Naive thymus-derived CD8-positive, alpha-beta T cell (primary cell): ENCODE results near the gene ATAD3B. TPM values are rescaled to one million over a fixed set of nuclear protein-coding genes. Genes with fewer than 3 reads are reported as not detected.
A peak's percentile ranks its signal among the peaks of the same experiment; 100 is the strongest.
"Not testable (repeated sequence)": the region's sequence is repeated elsewhere in the genome, so short reads cannot be mapped to it uniquely, and the experiment has no call there.

ENCODE experiments used
- ATAC-seq, 2 donors: fragments of 150-1000 bp; cut with Tn5 transposase in 1 of 2; sonication (Bioruptor Pico), chemical (Tn5 transposase) in 1 of 2; 1 replicate in 1 of 2; 2 replicates in 1 of 2; pipeline ENCODE4 v1.10.0; 2021; ENCODE audit warnings: mild to moderate bottlenecking in 2 of 2, moderate library complexity in 2 of 2
- POLR2A ChIA-PET: fragments of 350-600 bp; sonication (Branson Sonifier 250); formaldehyde crosslinking; loops from one replicate; lab custom pipeline; 2021; ENCODE audit warnings: antibody characterized with exemption; lab: Charles Lee
- DNase-seq, 10 donors: peaks; one replicate each; pipeline versions ENCODE4 v3.0.0 to v3.0.0-alpha.2; 2020 to 2022
- H3K27ac Mint-ChIP-seq, 10 donors: one replicate each; pipeline ENCODE4 v1.8.0; 2020 to 2022; ENCODE audit warnings: mild to moderate bottlenecking in 10 of 10, mixed read lengths in 10 of 10, moderate library complexity in 4 of 10, inconsistent platforms in 1 of 10
- H3K27me3 Mint-ChIP-seq, 5 donors: one replicate each; pipeline ENCODE4 v1.8.0; 2021 to 2022; ENCODE audit warnings: mixed read lengths in 5 of 5
- H3K36me3 Mint-ChIP-seq, 3 donors: one replicate each; pipeline ENCODE4 v1.8.0; 2020 to 2022; ENCODE audit warnings: mixed read lengths in 3 of 3, mild to moderate bottlenecking in 2 of 3, inconsistent platforms in 1 of 3
- H3K4me1 Mint-ChIP-seq, 4 donors: one replicate each; pipeline ENCODE4 v1.8.0; 2021 to 2022; ENCODE audit warnings: mixed read lengths in 4 of 4
- H3K4me3 Mint-ChIP-seq, 10 donors: one replicate each; pipeline ENCODE4 v1.8.0; 2020 to 2022; ENCODE audit warnings: mild to moderate bottlenecking in 10 of 10, mixed read lengths in 10 of 10, moderate library complexity in 6 of 10, inconsistent platforms in 1 of 10
- H3K9me3 Mint-ChIP-seq, 9 donors: one replicate each; pipeline ENCODE4 v1.8.0; 2020 to 2022; ENCODE audit warnings: mixed read lengths in 9 of 9, mild to moderate bottlenecking in 3 of 9, inconsistent platforms in 1 of 9, moderate library complexity in 1 of 9
- polyA plus RNA-seq, 3 donors: library from polyadenylated mRNA; unstranded; fragments of 300-500 nt; fragmentation: Illumina TruSeq; gene quantifications; one replicate each; pipeline ENCODE4 v1.2.3, GENCODE V29; 2021
- total RNA-seq, 8 experiments: library from RNA in 2 of 8; stranded (reverse) in 2 of 8; gene quantifications; one replicate each; pipeline ENCODE4 v1.2.3 and lab custom pipeline; 2021 to 2026

ATAD3B gene
- total and polyA plus RNA-seq, 5 experiments from 2014 or later: 2.4 to 50.9 (median 5.6) TPM

- H3K36me3 Mint-ChIP-seq: peaks cover 10 to 57% (median 30%) of the 10 kb centered on the region in 3 donors
- no peak overlapping the region for H3K4me3 Mint-ChIP-seq
- POLR2A ChIA-PET: interaction anchor here (0.6 kb wide), 1 partner anchor 166 kb away, joined by 4 read pairs; no protein-coding TSS in a partner anchor
- peak overlapping the region in 1 of 10 donors; percentile 59 for H3K27ac Mint-ChIP-seq
- DNase-seq (no peak), ATAC-seq (no peak)
- no peaks in the 10 kb centered on the region for H3K4me1 Mint-ChIP-seq
- no peaks in the 10 kb centered on the region for H3K27me3 Mint-ChIP-seq
- H3K9me3 Mint-ChIP-seq: peaks cover 0 to 13% (median 7%) of the 10 kb centered on the region in 9 donors
Measured at GRCh38 chr1:1491601-1492000, 20.0 kb downstream of the ATAD3B start.

GRCh38 chr1:1494311-1494710 lies 22.7 kb downstream of the ATAD3B start:
- H3K27ac Mint-ChIP-seq, H3K4me3 Mint-ChIP-seq, DNase-seq, POLR2A ChIA-PET, H3K4me1 Mint-ChIP-seq, H3K27me3 Mint-ChIP-seq, ATAC-seq: not testable (repeated sequence)
- Mint-ChIP-seq H3K36me3 (peaks cover 10 to 45% (median 28%) of the 10 kb centered on the region in 3 donors), H3K9me3 (peaks cover 0 to 13% (median 7%) of the 10 kb centered on the region in 9 donors)

- Mint-ChIP-seq H3K36me3 (peaks cover 10 to 32% (median 28%) of the 10 kb centered on the region in 3 donors), H3K9me3 (peaks cover 0 to 13% (median 7%) of the 10 kb centered on the region in 9 donors)
- H3K4me3 Mint-ChIP-seq, H3K27me3 Mint-ChIP-seq, ATAC-seq, H3K27ac Mint-ChIP-seq, DNase-seq, H3K4me1 Mint-ChIP-seq, POLR2A ChIA-PET: not testable (repeated sequence)
Measured at GRCh38 chr1:1495461-1495975, 24.0 kb downstream of the ATAD3B start.

- ATAC-seq (peak; percentile 78 to 81), DNase-seq (peak; percentile 52 to 80 (median 70))
- not testable (repeated sequence) for H3K9me3 Mint-ChIP-seq, H3K27me3 Mint-ChIP-seq, H3K36me3 Mint-ChIP-seq
- Mint-ChIP-seq H3K4me1 (peaks cover 4 to 14% (median 10%) of the 10 kb centered on the region in 4 donors), H3K4me3 (peak overlapping the region; percentile 71 to 95 (median 86)), H3K27ac (peak overlapping the region; percentile 61 to 97 (median 88))
- POLR2A ChIA-PET: interaction anchor here (0.5 to 1.0 kb wide), 6 partner anchors 20 to 231 kb away, joined by 3 to 4 read pairs (median 3); partner anchors contain the start of gene UBE2J2
Measured at GRCh38 chr1:1504777-1505365, 33.3 kb downstream of the ATAD3B start.

- not testable (repeated sequence) for H3K27me3 Mint-ChIP-seq, H3K9me3 Mint-ChIP-seq, DNase-seq, H3K36me3 Mint-ChIP-seq
- Mint-ChIP-seq H3K27ac (peak overlapping the region; percentile 61 to 97 (median 88)), H3K4me3 (peak overlapping the region; percentile 71 to 95 (median 86)), H3K4me1 (peaks cover 4 to 14% (median 10%) of the 10 kb centered on the region in 4 donors)
- POLR2A ChIA-PET: interaction anchor here (0.5 to 1.0 kb wide), 5 partner anchors 20 to 232 kb away, joined by 3 to 4 read pairs (median 3); partner anchors contain the start of gene UBE2J2
- peak; percentile 45 to 54 for ATAC-seq
Measured at GRCh38 chr1:1505366-1505798, 33.8 kb downstream of the ATAD3B start.

- Mint-ChIP-seq H3K4me3 (peak overlapping the region in 9 of 10 donors; percentile 15 to 93 (median 83)), H3K27ac (peak overlapping the region in 8 of 10 donors; percentile 19 to 95 (median 76)), H3K4me1 (peaks cover 4 to 16% (median 11%) of the 10 kb centered on the region in 4 donors)
- H3K27me3 Mint-ChIP-seq, H3K36me3 Mint-ChIP-seq, H3K9me3 Mint-ChIP-seq, ATAC-seq, DNase-seq: not testable (repeated sequence)
- POLR2A ChIA-PET: interaction anchor here (1.0 kb wide), 1 partner anchor 19 kb away, joined by 4 read pairs; no protein-coding TSS in a partner anchor
Measured at GRCh38 chr1:1505801-1506200, 34.2 kb downstream of the ATAD3B start.

GRCh38 chr1:1507305-1507704 lies 35.7 kb downstream of the ATAD3B start:
- Mint-ChIP-seq H3K4me3 (peak overlapping the region in 1 of 10 donors; percentile 28), H3K27ac (peak overlapping the region in 1 of 10 donors; percentile 15), H3K9me3 (no peaks in the 10 kb centered on the region), H3K27me3 (no peaks in the 10 kb centered on the region), H3K36me3 (no peaks in the 10 kb centered on the region), H3K4me1 (peaks cover 11 to 21% (median 17%) of the 10 kb centered on the region in 4 donors)
- no peak for ATAC-seq
- DNase-seq: no peak
- POLR2A ChIA-PET: no interaction called here

GRCh38 chr1:1508775-1509464 lies 37.4 kb downstream of the ATAD3B start:
- not testable (repeated sequence) for ATAC-seq

GRCh38 chr1:1509465-1509850 lies 37.9 kb downstream of the ATAD3B start:
- H3K9me3 Mint-ChIP-seq, H3K4me3 Mint-ChIP-seq, H3K27me3 Mint-ChIP-seq, ATAC-seq, H3K27ac Mint-ChIP-seq, DNase-seq, H3K36me3 Mint-ChIP-seq, POLR2A ChIA-PET: not testable (repeated sequence)
- peaks cover 15 to 27% (median 23%) of the 10 kb centered on the region in 4 donors for H3K4me1 Mint-ChIP-seq

More at GRCh38 chr1:1508775-1509464, 37.4 kb downstream of the ATAD3B start:
- H3K36me3 Mint-ChIP-seq, H3K27me3 Mint-ChIP-seq, H3K4me3 Mint-ChIP-seq, H3K9me3 Mint-ChIP-seq, H3K27ac Mint-ChIP-seq, DNase-seq, POLR2A ChIA-PET: not testable (repeated sequence)
- peaks cover 15 to 26% (median 23%) of the 10 kb centered on the region in 4 donors for H3K4me1 Mint-ChIP-seq

GRCh38 chr1:1510912-1511532 lies 39.5 kb downstream of the ATAD3B start:
- ATAC-seq (no peak), DNase-seq (no peak)
- Mint-ChIP-seq H3K27ac (peak overlapping the region; percentile 71 to 95 (median 89)), H3K27me3 (no peaks in the 10 kb centered on the region), H3K4me3 (peak overlapping the region; percentile 69 to 93 (median 88)), H3K4me1 (peaks cover 11 to 16% (median 14%) of the 10 kb centered on the region in 4 donors), H3K9me3 (no peaks in the 10 kb centered on the region), H3K36me3 (no peaks in the 10 kb centered on the region)
- POLR2A ChIA-PET: interaction anchor here (0.7 to 1.2 kb wide), 4 partner anchors 105 to 316 kb away, joined by 3 to 4 read pairs (median 4); partner anchors contain the start of gene MIB2

GRCh38 chr1:1511533-1512285 lies 40.1 kb downstream of the ATAD3B start, which contains the start of gene ATAD3A:
TSS of gene ATAD3A (plus strand) at chr1:1512162. CDS start at chr1:1512269, 107 bp downstream.
- DNase-seq (peak; percentile 91 to 97 (median 93)), ATAC-seq (peak; percentile 91)
- peaks cover 0 to 1% (median 0%) of the 10 kb centered on the region in 3 donors for H3K36me3 Mint-ChIP-seq
- H3K27me3 Mint-ChIP-seq: no peaks in the 10 kb centered on the region
- no peaks in the 10 kb centered on the region for H3K9me3 Mint-ChIP-seq
- POLR2A ChIA-PET: interaction anchor here (0.7 to 1.2 kb wide), 3 partner anchors 104 to 166 kb away, joined by 3 to 4 read pairs (median 3); partner anchors contain the start of gene MIB2
- H3K27ac Mint-ChIP-seq: peak within 1 kb of the TSS; percentile 79 to 97 (median 94)
- H3K4me3 Mint-ChIP-seq: peak within 1 kb of the TSS; percentile 86 to 95 (median 92)
- peaks cover 11 to 16% (median 14%) of the 10 kb centered on the region in 4 donors for H3K4me1 Mint-ChIP-seq
